Gastrocnemius medialis (tissue), 4 donors: ENCODE data around the gene RPS4Y1.

Source experiments
- CTCF ChIP-seq, 5 experiments: fragments of 450-650 bp in 3 of 5; fragments of 200-600 bp in 2 of 5; sonication (generic) in 2 of 5; IDR thresholded peaks in 4 of 5; conservative IDR thresholded peaks in 1 of 5; 1 replicate in 4 of 5; 2 replicates in 1 of 5; pipeline ENCODE4 v1.5.1; 2016 to 2019; ENCODE audit warnings: antibody characterized with exemption in 5 of 5, mild to moderate bottlenecking in 3 of 5, moderate library complexity in 3 of 5
- POLR2A ChIP-seq, 2 donors: fragments of 450-650 bp; IDR thresholded peaks; one replicate each; pipeline ENCODE4 v1.6.1; 2017; ENCODE audit warnings: antibody characterized with exemption in 2 of 2, mild to moderate bottlenecking in 2 of 2, moderate library complexity in 2 of 2

- TF ChIP-seq POLR2A (IDR thresholded peaks at IDR 0.05) (no peak), CTCF (IDR thresholded peaks at IDR 0.05 in 4 of 5, conservative IDR thresholded peaks at IDR 0.05 in 1 of 5) (no peak)
Measured at GRCh38 chrY:2824471-2824870, 16.9 kb upstream of the RPS4Y1 start.
